ENCODE results near the gene IFI27L2.

IFI27L2 gene

GRCh38 chr14:94121485-94121884, 7.9 kb downstream of the IFI27L2 start:
- DNase-seq = no peak

GRCh38 chr14:94120667-94121340, 8.6 kb downstream of the IFI27L2 start:
- no peak for DNase-seq

GRCh38 chr14:94119071-94119470, 10.3 kb downstream of the IFI27L2 start:
- no peak for DNase-seq

- no peak for DNase-seq
Measured at GRCh38 chr14:94117856-94118255, 11.5 kb downstream of the IFI27L2 start.

- no peak for DNase-seq
Measured at GRCh38 chr14:94116701-94117100, 12.7 kb downstream of the IFI27L2 start.

DNA sequence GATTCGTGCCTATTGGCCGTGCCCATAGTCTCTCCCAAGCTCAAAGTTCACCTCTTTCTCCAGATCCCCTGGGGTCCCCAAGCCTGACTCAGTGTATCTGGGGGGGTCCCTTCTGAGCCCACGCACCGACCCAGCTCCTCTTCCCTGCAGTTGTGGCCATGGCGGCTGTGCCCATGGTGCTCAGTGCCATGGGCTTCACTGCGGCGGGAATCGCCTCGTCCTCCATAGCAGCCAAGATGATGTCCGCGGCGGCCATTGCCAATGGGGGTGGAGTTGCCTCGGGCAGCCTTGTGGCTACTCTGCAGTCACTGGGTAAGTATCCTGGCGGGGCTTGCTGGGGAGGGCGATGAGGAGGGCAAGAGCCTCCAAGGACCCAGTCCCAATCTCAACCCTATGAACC, 13.8 kb downstream of the IFI27L2 start:
- DNase-seq = no peak

- DNase-seq = no peak
Measured at GRCh38 chr14:94115058-94115591, 14.3 kb downstream of the IFI27L2 start.

DNA sequence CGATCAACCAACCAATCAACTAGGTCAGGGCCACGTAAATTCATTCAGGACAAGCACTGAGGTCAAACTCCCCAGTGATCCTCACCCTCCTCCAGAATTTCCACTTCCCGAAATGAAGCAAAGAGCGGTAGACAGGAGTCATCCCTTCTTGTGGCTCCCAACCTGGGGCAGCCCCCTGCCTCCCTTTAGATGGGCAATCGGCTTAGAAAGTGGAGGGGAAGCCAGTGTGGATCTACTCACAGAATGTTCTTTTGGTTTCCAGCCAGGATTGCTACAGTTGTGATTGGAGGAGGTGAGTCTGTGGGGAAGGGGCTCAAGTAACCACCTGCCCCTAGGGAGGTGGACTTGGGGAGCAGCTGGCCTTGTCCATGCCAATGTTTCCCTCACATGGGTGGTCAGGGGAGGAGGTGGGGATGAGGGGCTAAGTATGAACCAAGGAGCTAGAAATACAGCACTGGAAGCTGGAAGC, 14.8 kb downstream of the IFI27L2 start:
- DNase-seq = no peak

GRCh38 chr14:94113908-94114588, 15.4 kb downstream of the IFI27L2 start:
- DNase-seq = no peak

DNA sequence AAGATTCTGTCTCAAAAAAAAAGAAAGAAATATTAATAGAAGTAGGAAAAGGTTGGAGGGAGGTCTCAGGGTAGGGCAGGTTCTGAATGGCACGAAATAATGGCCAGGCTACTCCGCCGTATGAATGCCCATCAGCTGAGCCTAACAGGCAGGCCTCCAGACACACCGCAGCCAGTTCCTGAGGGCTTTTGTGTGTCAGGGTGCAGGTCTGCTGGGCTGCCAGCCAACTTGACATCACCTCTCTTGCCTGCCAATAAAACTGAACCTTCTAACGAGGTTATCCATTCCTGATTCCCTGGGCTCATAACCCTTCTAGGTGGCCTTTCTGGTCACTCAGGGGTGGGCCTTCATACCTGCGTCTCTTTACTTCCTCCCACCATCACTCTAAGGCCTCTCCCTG, 15.9 kb downstream of the IFI27L2 start:
- DNase-seq = no peak

DNA sequence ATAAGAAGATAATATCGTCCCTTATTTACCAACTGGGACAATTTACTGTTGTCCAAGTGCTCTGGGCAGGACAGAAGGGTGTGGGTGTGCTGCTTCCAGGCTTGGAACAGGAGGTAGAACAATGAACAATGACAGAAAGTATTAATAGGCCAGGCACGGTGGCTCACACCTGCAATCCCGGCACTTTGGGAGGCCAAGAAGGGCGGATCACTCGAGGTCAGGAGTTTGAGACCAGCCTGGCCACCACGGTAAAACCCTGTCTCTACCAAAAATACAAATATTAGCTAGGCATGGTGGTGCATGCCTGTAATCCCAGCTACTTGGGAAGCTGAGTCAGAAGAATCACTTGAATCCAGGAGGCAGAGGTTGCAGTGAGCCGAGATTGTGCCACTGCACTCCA, 16.3 kb downstream of the IFI27L2 start:
- DNase-seq = no peak

DNA sequence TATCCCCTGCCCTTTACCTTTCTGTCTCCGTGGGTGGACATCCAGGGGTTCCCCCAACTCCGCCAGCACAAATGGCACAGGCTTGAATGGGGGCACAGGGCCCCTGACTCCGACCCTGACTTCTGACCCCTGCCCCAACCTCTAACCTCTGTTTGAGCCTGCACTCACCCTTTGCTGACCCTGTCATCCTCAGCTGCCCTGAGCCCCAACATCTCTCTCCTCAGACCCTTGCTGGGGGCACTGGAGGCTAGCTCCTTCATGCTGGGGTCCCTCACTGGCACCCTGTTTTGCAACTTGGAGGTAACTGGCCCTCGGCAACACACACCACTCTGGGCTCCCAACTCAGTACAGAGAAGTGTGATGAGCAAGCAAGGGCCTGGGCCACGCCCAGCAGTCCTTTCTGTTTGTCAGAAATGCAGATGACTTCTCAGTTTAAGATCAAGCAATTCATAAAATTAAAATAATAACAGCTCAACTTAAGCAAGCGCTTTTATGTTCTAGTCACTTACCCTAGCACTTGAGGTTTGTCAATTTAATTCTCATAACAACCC, 16.8 kb downstream of the IFI27L2 start:
- no peak for DNase-seq

DNA sequence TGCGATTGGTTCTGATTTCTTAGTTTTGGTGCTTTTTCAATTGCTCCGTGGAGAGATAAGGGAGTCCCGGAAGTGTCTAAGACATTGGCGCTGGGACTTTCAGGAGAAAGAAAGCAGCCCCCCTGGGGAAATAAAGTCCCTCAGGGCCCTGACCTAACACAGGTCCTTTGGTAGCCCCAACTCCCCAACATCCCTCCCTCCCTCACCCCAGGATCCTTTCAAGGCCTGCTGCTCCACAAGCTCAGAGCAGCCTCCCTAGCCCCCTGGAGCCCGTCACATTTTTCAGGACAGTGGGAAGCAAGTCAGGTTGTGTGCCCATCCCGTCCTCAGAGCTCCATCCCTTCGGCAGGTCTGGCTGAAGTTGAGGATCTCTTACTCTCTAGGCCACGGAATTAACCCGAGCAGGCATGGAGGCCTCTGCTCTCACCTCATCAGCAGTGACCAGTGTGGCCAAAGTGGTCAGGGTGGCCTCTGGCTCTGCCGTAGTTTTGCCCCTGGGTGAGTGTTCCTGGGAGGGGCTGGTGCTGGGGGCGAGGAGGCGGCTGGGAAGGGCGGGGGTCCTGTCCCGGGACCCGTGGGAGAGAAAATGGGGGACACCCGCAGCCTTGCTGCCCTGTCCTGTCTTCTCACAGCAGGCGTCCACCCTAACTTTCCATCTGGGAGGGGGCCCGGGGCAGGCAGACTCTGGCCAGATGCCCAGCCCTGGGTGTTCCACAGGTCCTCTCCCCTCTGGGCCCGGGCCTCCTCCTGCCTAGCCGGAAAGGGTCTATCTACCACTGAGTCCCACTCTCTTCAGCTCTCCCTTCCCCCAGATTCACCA, 17.9 kb downstream of the IFI27L2 start:
- DNase-seq = no peak

DNA sequence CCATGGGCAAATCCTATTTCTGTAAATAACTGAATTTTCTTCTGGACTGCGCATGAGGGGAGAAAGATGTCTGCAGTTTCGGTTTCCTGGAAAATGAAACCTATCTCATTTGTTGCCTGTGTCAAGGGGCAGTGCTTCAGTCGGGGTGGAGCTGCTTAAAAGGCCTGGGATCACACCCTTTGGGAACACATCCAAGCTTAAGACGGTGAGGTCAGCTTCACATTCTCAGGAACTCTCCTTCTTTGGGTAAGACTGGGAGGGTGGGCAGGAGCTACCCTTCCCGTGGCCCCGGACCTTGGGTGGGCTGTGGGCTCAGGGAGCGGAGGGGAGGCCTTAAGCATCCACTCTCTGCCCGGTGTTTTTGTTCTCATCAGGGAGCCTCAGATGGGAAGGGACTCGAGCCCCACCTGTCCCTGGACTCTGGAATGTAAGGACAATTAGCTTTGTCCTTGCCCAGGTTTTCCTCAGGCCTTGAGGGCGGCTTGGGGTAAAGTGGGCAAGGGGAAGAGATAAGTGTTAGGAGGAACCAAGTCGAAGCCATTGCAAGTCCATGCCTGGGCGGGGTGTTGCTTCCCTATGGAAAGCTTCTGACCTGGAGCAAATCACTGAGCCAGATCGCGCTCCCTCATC, 18.7 kb downstream of the IFI27L2 start, which contains the start of gene IFI27:
Gene IFI27, plus strand, starts transcription at position 185 of the 630 bp plus-strand sequence.
- DNase-seq = no peak

DNA sequence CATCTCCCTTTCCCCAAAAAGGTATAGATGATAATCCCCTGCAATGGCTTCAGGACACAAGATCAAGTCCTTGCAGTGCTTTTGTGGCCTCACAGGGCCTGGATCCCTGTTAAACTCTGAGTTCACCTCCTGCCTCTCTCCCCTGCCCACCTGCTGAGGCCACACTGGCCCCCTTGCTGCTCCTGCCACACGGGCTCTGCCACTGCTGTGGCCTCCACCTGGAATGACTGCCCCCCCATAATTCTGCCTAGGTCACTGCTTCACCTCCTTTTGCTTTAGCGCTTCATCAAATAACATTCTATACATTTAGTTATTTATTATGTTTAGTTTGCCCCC, 19.5 kb downstream of the IFI27L2 start:
- DNase-seq = no peak

DNA sequence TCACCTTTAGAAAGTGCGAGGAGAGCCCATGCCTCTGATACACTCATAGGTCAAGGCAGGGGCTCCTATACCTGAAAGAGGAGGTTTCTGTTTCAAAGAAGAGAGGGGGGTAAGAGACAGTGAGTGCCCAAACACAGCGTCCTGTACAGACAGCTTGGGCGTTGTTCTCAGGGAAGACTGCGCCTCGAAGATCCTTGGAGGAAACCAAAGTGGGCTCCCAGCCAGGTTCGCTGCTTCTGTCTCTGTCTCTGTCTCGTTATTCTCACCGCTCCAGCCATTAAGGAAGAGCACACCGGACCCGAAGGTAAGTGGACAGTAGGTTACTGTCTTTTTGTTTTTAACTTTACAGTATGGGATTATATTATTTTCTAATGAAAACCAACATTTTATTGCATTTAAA, 24.7 kb downstream of the IFI27L2 start:
- no peak for DNase-seq

DNA sequence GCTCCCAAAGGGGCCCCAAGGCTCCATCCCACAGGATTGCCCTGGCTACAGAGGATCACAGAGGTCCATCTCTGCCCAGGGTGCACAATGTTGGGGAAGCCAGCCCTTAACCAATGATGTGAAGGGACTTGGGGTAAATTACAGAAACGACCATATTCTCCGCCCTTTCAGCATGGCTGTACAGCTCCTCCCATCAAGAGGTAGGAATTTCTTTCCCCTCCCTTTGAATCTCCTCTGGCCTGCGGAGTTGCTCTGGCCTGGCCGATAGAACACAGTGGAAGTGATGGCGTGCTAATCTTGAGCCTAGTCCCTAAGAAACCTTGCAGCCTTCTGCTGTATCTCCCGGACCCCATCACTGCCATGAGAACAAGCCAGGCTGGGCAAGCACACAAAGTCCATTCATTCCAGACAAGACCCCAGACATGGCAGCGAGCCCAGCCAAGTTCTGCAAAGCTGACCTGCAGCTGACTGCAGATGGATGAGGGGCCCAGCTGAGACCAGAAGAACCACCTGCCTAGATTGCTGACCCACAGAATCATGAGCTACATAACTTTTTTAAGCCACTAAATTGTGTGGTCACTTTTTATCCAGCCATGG, 25.8 kb downstream of the IFI27L2 start:
- DNase-seq = no peak

DNA sequence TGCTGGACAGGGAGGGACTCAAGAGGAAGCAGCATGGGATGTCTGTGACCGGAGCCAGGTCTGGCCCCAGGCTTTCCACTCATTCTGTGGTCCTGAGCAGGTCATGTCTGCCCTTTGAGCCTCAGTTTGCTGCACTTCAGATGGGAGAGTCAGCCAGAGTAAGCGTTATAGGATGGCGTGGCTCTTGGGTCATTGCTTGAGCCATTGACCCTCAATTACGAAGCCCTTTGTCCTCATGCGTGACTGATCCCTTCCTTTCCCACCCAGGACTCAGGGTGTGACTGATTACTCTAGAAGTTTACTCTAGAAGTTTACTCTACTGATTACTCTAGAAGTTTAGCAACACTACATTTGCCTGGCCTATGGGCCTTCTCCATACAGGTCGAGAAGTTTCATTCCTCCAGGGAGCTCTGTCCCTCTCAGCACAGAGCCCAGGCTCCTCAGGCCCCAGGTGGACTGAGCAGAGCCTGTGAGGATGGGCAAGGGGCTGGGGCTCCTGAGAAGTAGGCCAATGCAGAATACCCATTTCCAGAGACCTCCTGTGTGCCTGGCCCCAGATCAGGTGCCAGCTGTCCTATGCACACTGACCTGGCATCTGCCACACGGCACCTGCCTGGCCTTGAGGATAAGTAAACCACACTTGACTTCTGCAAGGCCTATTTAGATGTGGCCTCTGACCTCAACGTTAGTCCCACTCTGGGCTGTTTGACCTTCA, 26.5 kb downstream of the IFI27L2 start:
- no peak for DNase-seq

DNA sequence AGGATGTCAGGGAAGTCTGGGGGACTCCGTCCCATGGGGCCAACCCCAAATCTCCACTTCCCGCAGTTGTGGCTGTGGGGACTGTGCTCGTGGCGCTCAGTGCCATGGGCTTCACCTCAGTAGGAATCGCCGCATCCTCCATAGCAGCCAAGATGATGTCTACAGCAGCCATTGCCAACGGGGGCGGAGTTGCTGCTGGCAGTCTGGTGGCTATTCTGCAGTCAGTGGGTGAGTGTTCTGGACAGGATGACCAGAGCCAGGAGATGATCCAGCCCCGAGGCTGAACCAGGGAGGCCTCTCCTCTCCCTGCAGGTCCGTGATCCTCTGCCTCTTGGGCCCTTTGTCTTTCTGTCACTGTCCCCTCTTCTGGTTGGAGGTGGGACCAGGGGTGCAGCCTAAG, 27.7 kb downstream of the IFI27L2 start:
- DNase-seq = no peak

DNA sequence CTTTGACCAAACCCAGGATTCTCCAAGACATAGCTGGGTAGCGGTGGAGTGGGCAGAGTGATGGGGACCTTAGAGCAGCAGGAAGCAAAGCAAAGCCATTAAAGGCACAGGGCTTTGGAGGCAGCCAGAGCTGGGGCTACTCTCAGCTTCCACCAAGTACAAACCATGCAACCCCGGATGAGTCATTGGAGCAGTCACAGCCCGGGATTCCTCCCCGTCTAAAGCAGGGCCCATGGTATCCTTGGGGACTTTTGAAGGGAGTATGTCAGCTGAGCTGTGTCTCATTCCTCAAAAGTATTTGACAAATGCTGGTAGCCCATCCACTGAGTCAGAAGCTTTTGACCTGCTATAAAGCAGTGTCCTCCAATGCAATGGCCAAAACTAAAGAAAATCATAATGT, 28.6 kb downstream of the IFI27L2 start:
- DNase-seq = no peak

DNA sequence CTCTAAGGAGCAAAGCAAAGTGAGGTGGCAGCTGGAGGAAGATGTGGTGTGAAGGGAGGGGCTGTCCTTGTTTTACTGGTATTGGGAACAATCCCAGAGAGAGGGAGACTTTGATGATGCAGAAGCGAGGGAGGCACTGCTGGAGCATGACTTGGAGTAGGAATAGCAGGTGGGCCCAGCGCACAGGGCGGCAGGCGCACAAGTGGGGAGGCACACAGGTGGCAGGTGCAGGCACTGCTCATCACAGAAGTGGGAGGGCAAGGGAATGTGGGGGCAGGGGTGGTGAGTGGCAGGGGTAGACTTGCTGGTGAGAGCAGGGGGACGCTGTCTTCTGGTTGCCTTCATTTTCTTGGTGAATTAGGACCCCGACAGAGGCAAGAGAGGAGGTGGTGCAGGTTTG, 30.4 kb downstream of the IFI27L2 start:
- no peak for DNase-seq
